Fibroblast of pulmonary artery (primary cell): ENCODE data around the gene DENND5A.
A peak's percentile ranks its signal among the peaks of the same experiment; 100 is the strongest.

Source experiments
- DNase-seq: peaks from one replicate; pipeline ENCODE4 v3.0.0-alpha.2; 2010; ENCODE audit warnings: low read depth
- H3K4me3 ChIP-seq: replicated peaks from 2 replicates; pipeline ENCODE4 v1.5.1; 2011; ENCODE audit warnings: low read depth, mild to moderate bottlenecking, control low read depth, low read length, moderate library complexity
- TF ChIP-seq, protein P1 (sequence below): IDR thresholded peaks from 2 replicates; pipeline ENCODE4 v1.5.1; 2011; ENCODE audit warnings: mild to moderate bottlenecking, control low read depth, low read length, inconsistent platforms; ENCODE audit errors: missing control alignments

Gene DENND5A

DNA sequence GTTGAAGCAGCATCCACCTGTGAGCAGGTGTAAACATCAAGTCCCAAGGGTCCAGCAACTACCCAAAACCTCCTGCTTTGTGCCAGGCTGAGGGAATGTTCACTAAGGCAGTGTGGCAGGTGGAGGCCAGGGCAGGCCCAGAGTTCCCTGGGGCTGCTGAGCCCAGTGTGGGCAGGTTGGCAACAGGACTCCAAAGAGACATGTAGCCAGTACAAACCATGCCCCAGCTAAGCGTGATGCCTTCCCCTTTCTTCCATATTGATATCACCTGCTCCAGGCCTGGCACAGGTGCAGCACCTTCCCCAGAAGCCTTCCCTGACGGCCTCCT, 143.7 kb downstream of the DENND5A start:
- no peak for DNase-seq
- no peak overlapping the region for H3K4me3 ChIP-seq
- TF ChIP-seq, protein P1, sequence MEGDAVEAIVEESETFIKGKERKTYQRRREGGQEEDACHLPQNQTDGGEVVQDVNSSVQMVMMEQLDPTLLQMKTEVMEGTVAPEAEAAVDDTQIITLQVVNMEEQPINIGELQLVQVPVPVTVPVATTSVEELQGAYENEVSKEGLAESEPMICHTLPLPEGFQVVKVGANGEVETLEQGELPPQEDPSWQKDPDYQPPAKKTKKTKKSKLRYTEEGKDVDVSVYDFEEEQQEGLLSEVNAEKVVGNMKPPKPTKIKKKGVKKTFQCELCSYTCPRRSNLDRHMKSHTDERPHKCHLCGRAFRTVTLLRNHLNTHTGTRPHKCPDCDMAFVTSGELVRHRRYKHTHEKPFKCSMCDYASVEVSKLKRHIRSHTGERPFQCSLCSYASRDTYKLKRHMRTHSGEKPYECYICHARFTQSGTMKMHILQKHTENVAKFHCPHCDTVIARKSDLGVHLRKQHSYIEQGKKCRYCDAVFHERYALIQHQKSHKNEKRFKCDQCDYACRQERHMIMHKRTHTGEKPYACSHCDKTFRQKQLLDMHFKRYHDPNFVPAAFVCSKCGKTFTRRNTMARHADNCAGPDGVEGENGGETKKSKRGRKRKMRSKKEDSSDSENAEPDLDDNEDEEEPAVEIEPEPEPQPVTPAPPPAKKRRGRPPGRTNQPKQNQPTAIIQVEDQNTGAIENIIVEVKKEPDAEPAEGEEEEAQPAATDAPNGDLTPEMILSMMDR, result no peak

DNA sequence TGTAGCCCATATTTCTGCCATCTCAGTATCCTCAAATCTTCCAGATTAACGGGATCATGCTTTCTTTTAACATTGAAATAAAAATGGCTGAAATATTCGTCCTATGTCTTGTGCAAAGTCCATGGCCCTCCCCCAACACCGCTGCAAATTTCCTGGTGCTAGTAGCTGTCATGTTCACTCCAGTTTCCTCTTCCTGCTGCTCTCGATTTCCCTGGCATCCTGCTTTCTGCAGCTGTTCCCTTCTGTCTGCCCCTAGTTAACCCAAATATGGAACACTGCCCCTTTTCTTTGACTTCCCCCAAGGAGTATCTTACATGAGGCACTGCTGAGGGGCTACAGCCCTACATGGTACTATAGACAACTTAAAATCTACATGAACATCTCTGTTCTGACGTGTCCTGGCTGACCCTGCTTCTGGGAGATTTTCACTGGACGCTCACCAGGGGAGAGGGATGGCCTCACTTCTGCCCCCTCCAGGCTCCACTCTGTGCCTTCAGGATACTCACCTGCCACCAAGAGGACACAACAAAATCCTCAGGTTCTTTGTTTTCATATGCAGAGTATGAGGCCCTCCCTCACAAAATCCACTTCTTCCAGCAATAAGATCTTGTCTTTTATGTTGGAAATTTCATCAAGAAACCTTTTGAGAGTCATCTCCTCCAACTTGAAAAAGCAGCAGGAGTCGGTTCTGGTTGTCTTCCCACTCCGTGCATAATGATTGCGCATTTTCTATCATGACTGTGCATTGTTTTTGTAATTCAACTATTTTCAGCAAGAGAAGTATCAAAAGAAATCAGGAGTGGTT, 144.3 kb downstream of the DENND5A start:
- no peak overlapping the region for H3K4me3 ChIP-seq
- TF ChIP-seq, protein P1, result peak; percentile 23
- DNase-seq, result no peak

DNA sequence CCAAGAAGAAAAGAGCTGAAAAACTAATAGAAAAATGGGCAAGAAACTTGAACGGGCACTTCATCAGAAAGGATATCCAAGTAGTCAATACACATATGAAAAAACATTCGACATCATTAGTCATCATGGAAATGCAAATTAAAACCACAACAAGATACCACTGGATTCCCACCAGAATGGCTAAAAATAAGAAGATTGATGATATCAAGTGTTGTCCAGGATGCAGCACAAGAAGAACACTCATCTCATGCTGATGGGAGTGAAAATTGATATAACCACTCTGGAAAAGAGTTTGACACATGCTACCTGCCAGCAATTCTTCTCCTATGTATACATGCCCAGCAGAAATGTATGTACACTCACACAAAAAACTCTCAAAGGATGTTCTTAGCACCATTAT, 146.9 kb downstream of the DENND5A start:
- TF ChIP-seq, protein P1, result no peak

DNA sequence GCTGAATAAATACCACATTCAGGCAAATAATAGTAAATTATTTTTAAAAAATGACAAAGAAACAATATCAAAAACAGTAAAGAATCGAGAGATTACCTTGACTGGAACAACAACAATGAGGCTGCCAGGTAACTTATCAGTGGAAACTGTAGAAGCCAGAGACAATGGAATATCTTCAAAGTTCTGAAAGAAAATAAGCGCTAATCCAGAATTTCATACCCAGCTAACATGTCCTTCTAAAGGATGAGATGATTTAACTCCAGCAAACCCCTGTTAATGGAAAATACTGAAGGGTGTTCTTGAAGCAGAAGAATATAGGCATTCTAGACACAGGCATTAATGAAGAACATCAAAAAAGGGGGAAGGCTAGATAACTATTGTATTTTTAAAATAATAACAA, 153.1 kb downstream of the DENND5A start:
- no peak for DNase-seq
- H3K4me3 ChIP-seq, result no peak overlapping the region
- TF ChIP-seq, protein P1, result no peak

More for the DNA sequence above, 146.9 kb downstream of the DENND5A start:
- no peak overlapping the region for H3K4me3 ChIP-seq
- no peak for DNase-seq

DNA sequence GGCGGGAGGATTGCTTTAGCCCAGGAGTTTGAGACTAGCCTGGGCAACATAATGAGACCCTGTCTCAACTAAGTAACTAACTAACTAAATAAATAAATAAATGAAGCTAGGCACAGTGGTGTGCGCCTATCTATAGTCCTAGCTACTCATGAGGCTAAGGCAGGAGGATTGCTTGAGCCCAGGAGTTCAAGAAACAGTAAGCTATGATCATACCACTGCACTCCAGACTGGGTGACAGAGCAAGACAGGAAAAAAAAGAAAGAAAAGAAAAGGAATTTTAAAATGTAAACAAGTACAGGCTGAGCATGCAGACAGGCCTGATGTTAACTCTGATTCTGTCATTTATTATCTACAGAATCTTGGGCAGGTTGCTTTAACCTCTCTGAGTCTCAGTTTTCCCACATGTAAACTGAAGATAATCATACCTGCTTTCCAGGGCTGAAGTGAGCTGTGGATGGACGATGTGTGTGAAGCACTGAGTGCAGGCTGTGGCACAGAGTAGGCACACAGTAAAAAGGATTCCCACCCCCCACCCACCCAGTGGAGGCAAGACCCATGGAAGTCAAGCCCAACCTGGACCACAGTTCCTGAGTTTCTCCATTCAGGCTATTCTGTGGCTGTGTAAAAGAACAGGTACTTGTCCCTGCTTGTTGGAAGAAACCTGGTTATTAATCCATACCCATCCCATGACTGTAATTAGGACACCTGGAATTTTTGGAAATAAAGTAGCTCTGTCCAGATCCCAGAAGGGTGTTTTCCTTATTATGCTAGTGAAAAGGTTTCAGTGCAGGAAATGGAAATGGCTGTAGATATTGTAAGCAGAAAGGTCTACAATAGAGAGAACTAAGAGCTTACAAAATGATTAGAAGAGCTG, 155.1 kb downstream of the DENND5A start:
- no peak for DNase-seq
- no peak overlapping the region for H3K4me3 ChIP-seq
- TF ChIP-seq, protein P1, result no peak

DNA sequence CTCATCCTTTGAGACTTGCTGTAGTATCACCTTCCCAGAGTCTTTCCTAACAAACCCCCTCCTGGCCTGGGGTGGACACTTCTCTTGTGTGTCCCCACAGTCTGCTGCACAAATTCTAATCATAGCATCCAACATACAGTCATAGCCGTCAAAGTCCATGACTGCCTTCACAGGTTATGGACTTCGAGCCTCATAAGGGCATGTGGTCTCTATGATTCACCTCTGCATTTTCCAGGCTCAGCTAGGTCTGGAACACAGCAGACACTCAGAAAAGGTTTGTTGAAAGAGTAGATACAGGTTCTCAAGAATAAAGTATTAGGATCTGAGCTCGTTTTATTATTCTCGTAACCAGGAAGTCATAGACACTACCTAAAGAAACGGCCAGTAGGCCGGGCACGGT, 160.6 kb downstream of the DENND5A start:
- TF ChIP-seq, protein P1, result no peak
- no peak for DNase-seq
- no peak overlapping the region for H3K4me3 ChIP-seq
